Effector memory CD4-positive, alpha-beta T cell (primary cell): ENCODE measurements around the gene PIAS1.

Experiments used
- DNase-seq, 3 donors: peaks; one replicate each; pipeline ENCODE4 v3.0.0-alpha.2; 2020
- H3K27ac ChIP-seq: 2 replicates; pipeline ENCODE4 v1.7.0; 2013; ENCODE audit warnings: mild to moderate bottlenecking, low read length, moderate library complexity; ENCODE audit not compliant: insufficient read depth, poor library complexity, severe bottlenecking
- H3K27me3 ChIP-seq: replicated peaks from 2 replicates; pipeline ENCODE4 v1.7.0; 2013; ENCODE audit warnings: mild to moderate bottlenecking, low read length; ENCODE audit not compliant: insufficient read depth, control insufficient read depth, poor library complexity, severe bottlenecking
- H3K36me3 ChIP-seq: 2 replicates; pipeline ENCODE4 v1.7.0; 2013; ENCODE audit warnings: mild to moderate bottlenecking, low read length, moderate library complexity; ENCODE audit not compliant: control insufficient read depth, insufficient read depth
- H3K4me1 ChIP-seq: 2 replicates; pipeline ENCODE4 v1.7.0; 2013; ENCODE audit warnings: low read length, mild to moderate bottlenecking; ENCODE audit not compliant: control insufficient read depth, insufficient read depth, poor library complexity, severe bottlenecking
- H3K4me3 ChIP-seq: 2 replicates; pipeline ENCODE4 v1.7.0; 2013; ENCODE audit warnings: low read length, low read depth, mild to moderate bottlenecking; ENCODE audit not compliant: insufficient read depth, poor library complexity, severe bottlenecking
- H3K9me3 ChIP-seq: 2 replicates; pipeline ENCODE4 v1.7.0; 2013; ENCODE audit warnings: mild to moderate bottlenecking, low read length, moderate library complexity; ENCODE audit not compliant: control insufficient read depth

Gene PIAS1

GRCh38 chr15:68143785-68144184 is 89.7 kb downstream of the PIAS1 start:
- Histone ChIP-seq H3K9me3 (no peaks in the 10 kb centered on the region), H3K27me3 (no peaks in the 10 kb centered on the region), H3K4me1 (no peaks in the 10 kb centered on the region), H3K4me3 (no peak overlapping the region), H3K36me3 (peaks cover 36% of the 10 kb centered on the region), H3K27ac (no peak overlapping the region)
- DNase-seq = no peak

GRCh38 chr15:68145706-68146105 is 91.6 kb downstream of the PIAS1 start:
- Histone ChIP-seq H3K36me3 (peaks cover 35% of the 10 kb centered on the region), H3K9me3 (no peaks in the 10 kb centered on the region), H3K4me1 (no peaks in the 10 kb centered on the region), H3K4me3 (no peak overlapping the region), H3K27ac (no peak overlapping the region), H3K27me3 (no peaks in the 10 kb centered on the region)
- DNase-seq = no peak

GRCh38 chr15:68148039-68148438 is 93.9 kb downstream of the PIAS1 start:
- no peaks in the 10 kb centered on the region for H3K27me3 ChIP-seq
- no peak for DNase-seq
- H3K4me1 ChIP-seq = no peaks in the 10 kb centered on the region
- no peaks in the 10 kb centered on the region for H3K9me3 ChIP-seq
- no peak overlapping the region for H3K27ac ChIP-seq
- peaks cover 40% of the 10 kb centered on the region for H3K36me3 ChIP-seq
- H3K4me3 ChIP-seq = no peak overlapping the region

- no peak for DNase-seq
- Histone ChIP-seq H3K36me3 (peaks cover 42% of the 10 kb centered on the region), H3K27me3 (no peaks in the 10 kb centered on the region), H3K4me1 (no peaks in the 10 kb centered on the region), H3K4me3 (no peak overlapping the region), H3K9me3 (no peaks in the 10 kb centered on the region), H3K27ac (no peak overlapping the region)
Observed at GRCh38 chr15:68149059-68149458, 94.9 kb downstream of the PIAS1 start.

GRCh38 chr15:68150187-68150586 is 96.1 kb downstream of the PIAS1 start:
- no peaks in the 10 kb centered on the region for H3K27me3 ChIP-seq
- H3K36me3 ChIP-seq = peaks cover 42% of the 10 kb centered on the region
- DNase-seq = no peak
- H3K9me3 ChIP-seq = no peaks in the 10 kb centered on the region
- H3K4me3 ChIP-seq = no peak overlapping the region
- H3K27ac ChIP-seq = no peak overlapping the region
- H3K4me1 ChIP-seq = no peaks in the 10 kb centered on the region

- Histone ChIP-seq H3K36me3 (peaks cover 38% of the 10 kb centered on the region), H3K27ac (no peak overlapping the region), H3K4me3 (no peak overlapping the region), H3K27me3 (no peaks in the 10 kb centered on the region), H3K9me3 (no peaks in the 10 kb centered on the region), H3K4me1 (no peaks in the 10 kb centered on the region)
- no peak for DNase-seq
Observed at GRCh38 chr15:68151277-68151676, 97.2 kb downstream of the PIAS1 start.

- DNase-seq = no peak
- Histone ChIP-seq H3K4me3 (no peak overlapping the region), H3K27ac (no peak overlapping the region), H3K27me3 (no peaks in the 10 kb centered on the region), H3K9me3 (no peaks in the 10 kb centered on the region), H3K36me3 (peaks cover 29% of the 10 kb centered on the region), H3K4me1 (no peaks in the 10 kb centered on the region)
Observed at GRCh38 chr15:68152342-68152741, 98.2 kb downstream of the PIAS1 start.

GRCh38 chr15:68154923-68155559 is 100.9 kb downstream of the PIAS1 start:
- no peak overlapping the region for H3K4me3 ChIP-seq
- no peaks in the 10 kb centered on the region for H3K27me3 ChIP-seq
- no peak overlapping the region for H3K27ac ChIP-seq
- H3K36me3 ChIP-seq = peaks cover 34% of the 10 kb centered on the region
- H3K9me3 ChIP-seq = no peaks in the 10 kb centered on the region
- no peak for DNase-seq
- no peaks in the 10 kb centered on the region for H3K4me1 ChIP-seq

- no peak for DNase-seq
- Histone ChIP-seq H3K4me1 (no peaks in the 10 kb centered on the region), H3K4me3 (no peak overlapping the region), H3K36me3 (peaks cover 33% of the 10 kb centered on the region), H3K9me3 (no peaks in the 10 kb centered on the region), H3K27me3 (no peaks in the 10 kb centered on the region), H3K27ac (no peak overlapping the region)
Observed at GRCh38 chr15:68157074-68157473, 103.0 kb downstream of the PIAS1 start.

- no peaks in the 10 kb centered on the region for H3K4me1 ChIP-seq
- no peak overlapping the region for H3K27ac ChIP-seq
- no peaks in the 10 kb centered on the region for H3K27me3 ChIP-seq
- no peak for DNase-seq
- H3K36me3 ChIP-seq = peaks cover 38% of the 10 kb centered on the region
- H3K9me3 ChIP-seq = no peaks in the 10 kb centered on the region
- H3K4me3 ChIP-seq = no peak overlapping the region
Observed at GRCh38 chr15:68158046-68158628, 104.0 kb downstream of the PIAS1 start.
